ENCODE measurements around the gene ADGRG3.
A peak's percentile ranks its signal among the peaks of the same experiment; 100 is the strongest.

ADGRG3 gene

GRCh38 chr16:57735755-57736418, 67.8 kb downstream of the ADGRG3 start, which contains the start of gene KATNB1 (continued):
- TF ChIP-seq ZNF704 (tag by site-specific recombination; IDR thresholded peaks at IDR 0.05) (no peak), ZNF621 (tag by site-specific recombination; IDR thresholded peaks at IDR 0.05) (no peak), ZNF114 (tag by site-specific recombination; IDR thresholded peaks at IDR 0.05) (no peak), KLF17 (tag by site-specific recombination; IDR thresholded peaks at IDR 0.05) (no peak), ZBTB11 (tag by site-specific recombination; conservative IDR thresholded peaks at IDR 0.05; ENCODE audit: low read depth) (peak; percentile 29), ZNF157 (tag by site-specific recombination; IDR thresholded peaks at IDR 0.05) (no peak), ZNF423 (tag by site-specific recombination; IDR thresholded peaks at IDR 0.05) (no peak), KLF7 (tag by site-specific recombination; IDR thresholded peaks at IDR 0.05; ENCODE audit: borderline replicate concordance) (no peak), ZNF513 (tag by site-specific recombination; IDR thresholded peaks at IDR 0.05) (no peak), BCL11B (tag by site-specific recombination; IDR thresholded peaks at IDR 0.05; ENCODE audit: low read depth) (no peak), PRDM1 (tag by site-specific recombination; IDR thresholded peaks at IDR 0.05) (no peak), ZNF221 (tag by site-specific recombination; IDR thresholded peaks at IDR 0.05; ENCODE audit: borderline replicate concordance) (no peak), ZNF623 (tag by site-specific recombination; IDR thresholded peaks at IDR 0.05) (no peak), CTCF (tag by site-specific recombination; IDR thresholded peaks at IDR 0.05) (no peak), ZNF629 (tag by site-specific recombination; IDR thresholded peaks at IDR 0.05) (no peak), ZNF501 (tag by site-specific recombination; IDR thresholded peaks at IDR 0.05) (no peak), SCRT1 (tag by site-specific recombination; IDR thresholded peaks at IDR 0.05; ENCODE audit: borderline replicate concordance) (0 out of 2 replicates have a peak, but pooled peaks have one; percentile 27), ZSCAN5A (tag by site-specific recombination; IDR thresholded peaks at IDR 0.05) (no peak), ZNF292 (tag by site-specific recombination; IDR thresholded peaks at IDR 0.05; ENCODE audit: borderline replicate concordance, low read depth) (no peak), ZBTB20 (tag by site-specific recombination; IDR thresholded peaks at IDR 0.05) (peak; percentile 24; the same call in 1 of the 2 replicates), ZNF510 (tag by site-specific recombination; IDR thresholded peaks at IDR 0.05; ENCODE audit: insufficient replicate concordance) (no peak), ZNF426 (tag by site-specific recombination; IDR thresholded peaks at IDR 0.05) (no peak), ZNF670 (tag by site-specific recombination; IDR thresholded peaks at IDR 0.05; ENCODE audit: low read depth) (no peak), PATZ1 (tag by site-specific recombination; IDR thresholded peaks at IDR 0.05) (peak; percentile 82), ZNF335 (tag by site-specific recombination; conservative IDR thresholded peaks at IDR 0.05) (peak; percentile 82), SETDB1 (IDR thresholded peaks at IDR 0.05; ENCODE audit: insufficient read length, low read length) (no peak), KLF16 (tag by site-specific recombination; IDR thresholded peaks at IDR 0.05) (peak; percentile 75), ZNF132 (tag by site-specific recombination; IDR thresholded peaks at IDR 0.05; ENCODE audit: borderline replicate concordance) (no peak)
